NCI-H128 (cell line): ENCODE measurements around the gene GNA12.

Experiments used
- DNase-seq: peaks from one replicate; lab custom pipeline; 2025; ENCODE audit not compliant: unreplicated experiment; lab: John Stamatoyannopoulos, UW

The GNA12 gene

DNA sequence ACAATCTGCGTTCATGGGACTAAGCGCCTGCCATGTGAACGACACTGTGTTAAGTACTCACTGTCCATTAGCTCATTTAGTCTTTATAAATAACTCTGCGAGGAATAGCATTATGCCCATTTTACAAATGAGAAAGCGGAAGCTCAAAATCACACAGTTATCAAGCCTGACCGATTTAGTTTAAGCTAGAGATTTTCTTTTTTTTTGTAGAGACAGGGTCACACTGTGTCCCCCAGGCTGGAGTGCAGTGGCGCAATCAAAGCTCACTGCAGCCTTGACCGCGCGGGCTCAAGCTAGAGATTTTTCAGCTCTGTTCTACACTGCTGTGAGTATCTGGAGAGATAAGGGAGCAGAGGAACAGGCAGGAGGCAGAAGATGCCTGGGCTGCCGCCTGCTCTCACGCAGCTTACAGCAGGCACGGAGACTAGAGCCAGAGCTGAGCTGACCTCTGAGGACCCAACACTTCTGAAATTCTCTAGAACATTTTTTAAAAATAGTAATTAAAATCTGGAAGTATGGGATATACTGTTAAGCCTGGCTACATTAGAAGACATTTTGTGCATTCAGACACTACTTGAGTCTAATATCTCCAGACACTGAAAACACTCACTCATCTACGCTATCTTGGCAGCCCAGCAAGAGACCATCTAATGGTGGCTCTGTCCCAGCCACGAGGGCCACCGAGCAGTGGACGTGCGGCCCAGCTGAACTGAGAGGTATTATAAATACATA lies 38.7 kb downstream of the GNA12 start:
- DNase-seq = no peak

DNA sequence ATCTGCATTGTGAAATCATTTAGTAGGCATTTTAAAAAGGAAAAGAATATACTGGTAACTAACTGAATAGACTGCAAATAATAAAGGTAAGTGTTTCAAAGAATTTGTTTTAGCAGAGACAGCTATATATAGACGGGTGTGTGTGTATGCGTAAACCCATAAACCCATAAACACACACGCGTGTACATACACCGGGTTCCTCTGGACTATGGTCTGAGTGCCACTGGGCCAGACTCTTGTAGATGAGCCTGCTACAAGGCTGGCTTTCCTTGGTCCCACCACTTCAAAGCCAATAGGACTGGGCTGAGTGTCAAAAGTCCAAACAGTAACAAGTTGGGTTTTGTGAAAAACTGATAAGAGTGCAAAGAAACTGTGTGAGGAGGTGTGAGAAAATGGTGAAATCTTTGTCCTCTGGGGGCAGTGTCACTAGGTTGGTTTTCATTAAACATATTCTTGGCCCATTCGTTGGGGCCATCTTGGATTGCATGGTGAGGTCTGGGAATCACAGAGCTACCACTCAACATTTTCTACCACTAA lies 39.8 kb downstream of the GNA12 start:
- DNase-seq = no peak

DNA sequence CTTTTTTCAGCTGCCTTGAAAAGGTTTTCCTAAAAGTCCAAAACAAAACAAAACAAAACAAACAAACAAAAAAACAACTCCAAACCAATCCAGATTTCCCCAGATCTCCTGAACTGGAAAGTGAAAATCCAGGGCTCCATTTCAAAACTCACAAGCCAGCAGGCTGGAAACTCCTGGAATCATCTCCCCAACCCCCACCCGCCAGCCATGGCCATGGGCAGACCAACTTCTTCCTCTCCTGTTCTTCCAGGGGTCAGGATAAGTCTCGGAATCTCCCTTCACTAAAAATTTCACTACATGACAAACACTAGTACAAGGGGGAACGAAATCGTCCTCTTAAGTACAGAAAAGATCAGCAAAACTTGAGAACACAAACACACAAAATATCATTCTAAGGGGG lies 40.4 kb downstream of the GNA12 start:
- DNase-seq = no peak

DNA sequence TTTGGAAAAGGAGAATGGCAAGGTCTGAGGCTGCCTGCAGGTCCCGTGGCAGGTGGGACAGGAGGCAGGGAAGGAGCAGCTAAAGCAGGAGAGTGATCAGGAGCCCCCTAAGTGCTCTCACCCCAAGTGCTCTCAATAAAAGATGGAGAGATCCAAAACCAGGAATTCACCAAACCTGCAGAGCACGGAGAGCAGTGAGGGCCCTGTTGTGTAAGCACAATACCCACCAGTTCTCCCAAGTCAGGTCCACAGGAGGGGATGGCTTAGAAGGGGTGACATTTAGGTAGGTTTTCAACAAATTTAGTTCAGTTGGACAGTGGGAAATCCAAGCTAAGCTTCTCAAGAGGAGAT lies 40.8 kb downstream of the GNA12 start:
- no peak for DNase-seq

DNA sequence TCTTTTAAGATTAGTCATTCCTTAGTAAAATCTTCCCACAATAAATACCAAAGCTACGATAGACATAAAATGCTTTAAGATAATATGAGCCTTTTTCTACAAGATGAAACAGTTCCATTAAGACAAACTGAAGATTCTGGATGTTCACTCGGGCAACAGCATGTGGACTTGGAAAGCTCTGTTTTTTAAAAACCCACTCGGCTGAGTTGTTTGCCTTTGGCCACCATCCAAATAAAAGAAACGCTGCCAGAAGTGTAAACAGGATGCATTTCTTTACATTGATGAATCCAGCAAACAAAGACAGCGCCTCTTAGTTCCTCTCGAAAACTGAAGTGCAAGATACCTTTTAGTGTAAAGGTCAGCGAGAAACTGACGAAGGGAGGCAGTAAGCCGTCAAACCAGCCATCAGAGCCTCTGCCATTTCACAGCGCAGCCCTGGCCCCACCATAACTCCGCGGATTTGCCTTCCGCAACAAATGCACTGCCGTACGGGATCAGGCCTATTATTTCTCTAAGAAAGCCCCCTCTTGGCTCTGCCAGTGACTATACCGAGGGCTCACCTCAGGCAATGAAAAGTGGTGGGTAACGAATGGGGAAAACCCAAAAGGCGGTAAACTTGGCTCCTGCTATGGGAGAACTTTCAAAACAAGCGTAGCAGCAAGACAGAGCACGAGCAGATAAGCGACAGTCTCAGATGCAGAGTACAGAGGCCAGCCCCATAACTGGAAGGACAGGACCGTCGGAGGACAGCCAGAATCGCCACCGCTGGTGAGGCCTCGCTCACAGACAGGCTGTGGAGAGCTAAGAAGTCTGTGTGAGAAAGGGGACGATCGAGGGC lies 41.4 kb downstream of the GNA12 start:
- DNase-seq = no peak

DNA sequence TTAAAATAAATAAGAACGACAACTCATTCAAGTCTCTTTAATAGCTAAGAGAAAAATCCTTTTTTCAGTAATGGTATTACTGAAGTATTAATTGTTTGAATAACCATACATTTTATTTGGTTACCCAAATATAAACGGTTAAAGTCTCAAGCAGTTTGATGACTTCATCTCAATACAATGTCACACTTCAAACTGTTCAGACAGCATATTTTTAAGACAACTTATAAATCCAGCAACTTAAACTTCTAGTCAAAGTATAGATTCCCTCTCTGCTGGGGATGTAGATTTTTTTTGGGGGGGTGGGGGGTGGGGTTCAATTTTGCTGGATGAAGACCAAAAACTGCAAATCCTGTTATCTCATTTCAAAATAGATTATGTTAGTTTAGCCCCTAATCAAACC lies 42.0 kb downstream of the GNA12 start:
- no peak for DNase-seq

DNA sequence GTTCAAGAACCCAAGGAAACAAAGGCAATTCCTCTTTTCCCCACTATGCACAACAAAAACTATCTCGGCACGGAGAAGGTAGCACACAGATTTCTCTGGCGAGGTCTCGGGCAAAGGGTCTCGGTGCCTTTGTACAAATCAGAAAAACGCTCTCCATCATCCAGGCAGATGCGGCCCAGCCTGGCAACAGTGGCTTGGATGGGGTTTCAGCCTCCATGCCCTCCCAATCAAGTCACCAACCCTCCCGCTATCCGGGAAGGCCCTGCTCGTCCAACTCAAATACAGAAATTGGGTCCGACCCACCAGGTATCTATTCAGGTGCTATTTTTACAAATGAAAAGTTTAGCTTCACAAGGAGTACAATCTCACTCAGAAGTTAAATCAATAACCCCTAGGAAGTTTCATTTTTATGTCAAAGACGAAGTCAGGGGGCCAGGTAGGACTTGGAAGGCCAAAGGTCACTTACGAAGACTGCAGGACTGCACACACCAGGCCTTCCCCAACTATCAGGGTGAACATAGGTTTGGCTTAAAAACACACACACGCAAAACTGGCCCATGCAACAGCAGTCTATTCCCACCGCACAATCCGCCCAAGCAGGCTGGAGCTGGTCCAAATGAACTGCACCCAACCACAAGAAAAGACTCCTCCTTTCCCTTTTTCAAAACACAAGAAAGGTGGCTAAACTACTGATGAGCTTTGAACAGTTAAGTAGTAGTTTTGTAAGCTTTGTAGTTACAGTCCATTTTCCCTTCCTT lies 43.0 kb downstream of the GNA12 start:
- no peak for DNase-seq

DNA sequence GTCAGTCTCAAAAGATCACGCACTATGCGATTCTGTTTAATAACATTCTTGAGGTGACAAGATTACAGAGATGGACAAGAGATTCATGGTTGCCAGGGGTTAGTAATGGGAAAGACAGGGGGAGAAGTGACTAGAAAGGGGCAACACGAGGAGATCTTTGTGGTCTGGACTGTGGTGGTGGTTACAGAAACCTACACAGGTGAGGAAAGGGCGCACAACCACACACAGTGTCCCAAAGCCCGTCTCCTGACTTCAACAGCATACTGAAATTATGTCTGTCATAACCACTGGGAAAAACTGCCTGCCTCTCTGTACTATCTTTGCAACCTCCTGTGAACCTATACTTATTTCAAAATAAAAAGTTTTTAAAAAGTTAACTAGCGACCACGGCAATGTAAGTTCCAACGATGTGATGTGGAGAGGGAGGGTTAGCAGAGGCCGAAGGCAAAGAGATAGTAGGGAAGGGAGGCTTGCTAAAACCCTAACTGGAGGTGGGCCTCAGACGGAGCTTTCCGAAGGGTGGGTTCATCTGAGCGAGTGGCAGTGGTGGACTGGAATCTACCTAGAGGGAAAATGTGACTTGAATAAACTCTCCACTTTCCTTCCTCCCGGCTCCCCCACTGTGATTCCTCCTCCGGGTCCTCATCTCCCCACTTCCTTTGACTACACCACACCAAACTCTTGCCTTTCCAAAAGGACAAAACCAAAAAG lies 43.7 kb downstream of the GNA12 start:
- DNase-seq = no peak

DNA sequence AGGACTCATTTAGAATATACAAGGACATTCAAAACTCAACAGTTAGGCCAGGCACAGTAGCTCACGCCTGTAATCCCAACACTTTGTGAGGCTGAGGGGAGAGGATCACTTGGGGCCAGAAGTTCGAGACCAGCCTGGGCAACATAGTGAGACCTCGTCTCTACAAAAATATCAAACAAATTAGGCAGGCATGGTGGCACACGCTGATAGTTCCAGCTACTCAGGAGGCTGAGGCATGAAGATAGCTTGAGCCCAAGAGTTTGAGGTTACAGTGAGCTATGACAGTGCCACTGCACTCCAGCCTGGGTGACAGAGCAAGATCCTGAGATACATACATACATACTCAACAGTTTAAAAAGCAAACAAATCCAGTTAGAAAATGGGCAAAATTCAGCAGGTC lies 44.9 kb downstream of the GNA12 start:
- no peak for DNase-seq

DNA sequence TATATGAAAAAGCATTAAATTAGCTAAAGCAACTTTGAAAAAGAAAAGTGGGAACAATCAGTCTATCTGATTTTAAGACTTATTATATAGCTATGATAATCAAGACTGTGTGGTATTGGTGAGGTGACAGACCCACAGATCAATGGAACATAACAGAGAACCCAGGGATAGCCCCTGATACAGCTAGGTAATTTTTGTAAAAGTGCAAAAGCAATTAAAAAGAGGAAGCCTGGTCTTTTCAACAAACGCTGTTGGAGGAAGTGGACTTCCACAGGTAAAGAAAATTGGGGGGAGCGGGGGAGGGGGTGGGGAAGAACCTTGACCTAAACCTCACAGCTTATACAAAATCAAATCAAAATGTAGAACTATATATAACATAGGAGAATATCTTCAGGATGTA lies 45.4 kb downstream of the GNA12 start:
- DNase-seq = no peak

DNA sequence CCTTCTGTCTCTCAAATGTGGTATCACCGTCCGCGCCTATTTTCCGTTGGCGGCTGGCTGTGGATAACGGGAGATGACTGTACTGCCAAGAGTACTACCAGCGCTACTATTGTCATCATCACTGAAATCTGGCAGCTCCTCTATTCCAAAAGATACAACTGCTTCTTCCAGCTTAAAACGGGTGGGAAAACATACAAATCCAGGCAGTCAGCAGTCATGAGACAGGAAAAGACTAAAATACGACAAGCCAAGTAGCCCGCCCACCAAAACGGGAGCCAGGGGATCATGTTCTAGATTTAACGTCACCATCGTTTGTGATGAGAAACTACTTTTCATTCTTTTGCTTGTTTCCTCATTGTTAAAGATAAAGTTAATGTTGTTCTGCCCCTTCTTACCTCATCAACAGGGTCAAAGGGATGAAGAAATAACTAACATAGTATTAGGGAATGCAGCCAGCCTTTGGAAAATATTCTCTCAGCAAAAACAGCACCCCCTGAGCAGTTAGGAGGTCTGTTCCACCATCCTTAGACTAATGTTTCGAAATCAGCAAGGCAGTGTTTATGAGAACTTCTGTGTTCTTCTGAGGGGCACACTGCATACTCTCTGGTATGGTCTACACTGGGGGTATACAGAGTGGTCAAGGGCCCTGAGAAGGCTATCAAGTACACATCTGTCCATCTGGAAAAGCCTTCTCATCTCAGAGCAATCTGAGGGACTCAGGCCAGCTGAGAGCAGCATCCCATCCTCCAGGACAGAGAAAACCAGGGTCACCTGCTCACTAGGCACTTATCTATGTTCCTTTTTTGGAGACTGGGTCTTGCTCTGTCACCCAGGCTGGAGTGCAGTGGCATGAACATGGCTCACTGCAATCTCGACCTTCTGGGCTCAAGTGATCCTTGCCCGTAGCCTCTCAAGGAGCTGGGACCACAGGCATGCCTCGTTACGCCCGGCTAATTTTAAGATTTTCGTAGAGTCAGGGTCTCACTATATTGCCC lies 47.5 kb downstream of the GNA12 start:
- DNase-seq = no peak

DNA sequence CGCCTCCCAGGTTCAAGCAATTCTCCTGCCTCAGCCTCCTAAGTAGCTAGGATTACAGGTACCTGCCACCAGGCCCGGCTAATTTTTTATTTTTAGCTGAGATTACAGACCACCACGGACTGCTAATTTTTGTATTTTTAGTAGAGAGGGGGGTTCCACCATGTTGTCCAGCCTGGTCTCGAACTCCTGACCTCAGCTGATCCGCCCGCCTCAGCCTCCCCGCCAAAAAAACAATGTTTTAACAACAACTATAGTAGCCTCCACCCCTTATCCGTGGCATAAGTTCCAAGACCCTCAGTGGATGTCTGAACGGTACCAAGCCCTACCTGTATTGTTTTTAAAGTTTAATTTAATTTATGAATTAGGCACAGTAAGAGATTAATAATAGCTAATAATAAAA lies 48.2 kb downstream of the GNA12 start:
- DNase-seq = no peak

DNA sequence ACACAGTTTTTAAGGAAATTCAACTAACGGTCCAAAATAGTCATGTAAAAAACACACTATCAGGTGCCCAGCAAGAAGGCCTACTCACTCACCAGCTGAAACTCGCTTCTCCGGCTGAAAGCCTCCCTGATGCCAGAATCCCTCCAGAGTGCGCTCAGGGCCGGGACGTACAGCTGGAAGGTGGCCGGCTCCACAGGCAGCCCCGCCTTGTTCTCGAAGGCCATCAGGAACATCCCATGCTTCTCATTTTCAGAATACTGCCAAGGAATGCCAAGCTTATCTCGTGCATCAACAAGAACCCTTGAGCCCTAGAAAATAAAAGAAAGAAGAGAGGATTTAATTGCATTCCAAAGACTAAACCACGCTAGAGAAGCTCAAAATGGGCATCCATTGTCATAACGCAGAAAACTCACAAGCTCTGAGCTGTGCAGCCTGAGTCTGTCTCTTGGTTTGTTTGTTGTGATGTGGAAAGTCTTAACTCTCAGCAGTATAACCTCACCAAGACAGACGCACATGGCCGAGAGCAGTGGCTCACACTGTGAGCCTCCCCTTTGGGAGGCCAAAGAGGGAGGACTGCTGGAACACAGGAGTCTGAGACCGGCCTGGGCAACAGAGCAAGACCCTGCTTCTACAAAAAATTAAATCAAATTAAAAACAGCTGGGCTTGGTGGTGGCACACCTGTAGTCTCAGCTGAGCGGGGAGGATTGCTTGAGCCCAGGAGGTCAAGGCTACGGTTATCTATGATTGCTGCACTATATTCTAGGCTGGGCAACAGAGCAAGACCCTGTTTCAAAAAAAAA lies 49.1 kb downstream of the GNA12 start:
- DNase-seq = no peak

DNA sequence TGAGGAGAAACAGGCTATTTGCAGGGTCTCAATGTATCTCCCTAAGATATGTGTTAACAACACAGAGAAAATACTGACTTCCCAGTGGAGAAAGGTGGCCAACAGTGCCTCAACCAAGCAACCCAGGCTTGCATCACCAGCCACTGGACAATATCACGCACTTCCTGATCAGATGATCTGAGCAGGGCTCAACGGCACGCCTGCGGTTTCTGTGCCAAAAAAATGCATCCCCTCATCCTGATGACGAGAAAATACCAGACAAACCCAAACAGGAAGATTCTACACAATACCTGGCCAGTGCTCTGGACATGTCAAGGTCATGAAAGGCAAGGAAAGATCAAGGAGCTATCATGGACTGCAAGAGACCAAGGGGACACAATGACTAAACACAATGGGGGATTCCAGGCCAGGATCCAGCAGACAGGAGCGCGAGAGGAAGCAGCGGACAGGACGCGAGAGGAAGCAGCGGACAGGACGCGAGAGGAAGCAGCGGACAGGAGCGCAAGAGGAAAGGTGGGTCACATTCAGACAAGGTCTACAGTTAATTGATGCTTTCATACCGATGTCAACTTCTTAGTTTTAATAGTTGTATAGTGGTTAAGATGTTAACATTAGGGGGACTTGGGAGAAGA lies 51.1 kb downstream of the GNA12 start:
- no peak for DNase-seq

DNA sequence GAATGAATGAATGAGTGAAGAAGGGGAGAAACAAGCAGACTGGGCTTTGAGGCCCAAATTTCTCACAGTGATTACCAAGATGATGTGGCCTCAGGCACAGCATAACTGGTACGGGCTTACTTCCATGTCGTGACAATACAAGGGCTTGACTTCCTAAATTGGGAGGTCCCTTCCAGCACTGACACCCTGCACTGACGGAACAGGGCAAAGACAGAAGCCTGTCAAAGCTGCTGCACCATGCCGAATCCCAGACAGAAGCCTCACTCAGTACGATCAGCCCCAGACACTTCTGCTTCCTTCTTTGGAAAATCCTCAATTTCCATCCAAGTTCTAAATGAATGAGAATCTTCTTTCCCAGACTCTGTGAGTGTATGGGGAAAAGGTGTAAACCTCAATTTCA lies 51.9 kb downstream of the GNA12 start:
- no peak for DNase-seq

DNA sequence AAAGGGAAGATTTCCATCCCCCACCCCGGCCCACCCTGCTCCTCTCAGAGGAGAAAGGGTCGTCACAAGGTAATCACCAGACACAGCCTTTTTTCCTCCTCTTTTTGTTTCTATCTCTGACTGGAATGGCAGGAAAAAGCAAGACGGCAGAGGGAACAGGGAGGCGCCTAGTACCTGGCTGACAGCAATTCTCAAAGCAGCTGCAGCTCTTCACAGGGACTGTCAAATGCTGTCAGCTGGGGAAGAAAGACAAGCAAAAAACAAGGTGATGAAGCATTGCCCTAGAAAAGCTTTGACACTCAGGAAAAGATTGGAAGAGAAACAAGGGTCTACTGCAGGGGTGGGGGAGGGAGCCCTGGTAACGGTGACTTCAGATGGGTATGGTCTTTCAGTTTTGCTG lies 52.7 kb downstream of the GNA12 start:
- DNase-seq = no peak

DNA sequence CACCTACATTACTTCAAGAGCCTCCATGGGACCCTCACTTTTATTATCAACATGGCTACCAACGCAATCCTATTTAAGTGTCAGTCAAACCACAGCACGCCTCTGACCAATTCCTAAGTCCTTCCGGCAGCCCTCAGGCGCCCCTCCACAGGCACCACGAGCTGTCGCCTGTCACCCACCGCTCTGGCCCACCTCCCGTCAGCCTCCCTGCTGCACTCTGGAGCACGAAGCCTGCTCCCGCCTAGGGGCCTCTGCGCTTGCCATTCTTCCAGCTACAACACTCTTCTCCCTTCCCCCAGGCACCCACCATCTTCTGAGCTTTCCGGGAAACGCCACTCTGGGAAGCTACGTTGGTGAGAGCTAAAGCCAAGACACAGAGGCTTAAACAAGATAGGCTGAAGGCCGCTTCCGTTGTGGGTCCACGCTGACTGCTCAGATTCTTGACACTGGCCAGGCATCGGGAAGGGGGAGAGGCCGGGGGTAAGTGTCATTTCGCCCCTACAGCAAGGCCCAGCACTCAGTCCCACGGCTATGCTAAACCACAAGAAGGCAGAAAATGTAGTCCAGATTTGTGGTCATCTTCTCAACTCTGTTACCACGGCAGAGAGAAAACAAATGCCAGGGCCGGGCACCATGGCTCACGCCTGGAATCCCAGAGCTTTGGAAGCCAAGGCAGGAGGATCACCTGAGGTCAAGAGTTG lies 56.7 kb downstream of the GNA12 start:
- no peak for DNase-seq

DNA sequence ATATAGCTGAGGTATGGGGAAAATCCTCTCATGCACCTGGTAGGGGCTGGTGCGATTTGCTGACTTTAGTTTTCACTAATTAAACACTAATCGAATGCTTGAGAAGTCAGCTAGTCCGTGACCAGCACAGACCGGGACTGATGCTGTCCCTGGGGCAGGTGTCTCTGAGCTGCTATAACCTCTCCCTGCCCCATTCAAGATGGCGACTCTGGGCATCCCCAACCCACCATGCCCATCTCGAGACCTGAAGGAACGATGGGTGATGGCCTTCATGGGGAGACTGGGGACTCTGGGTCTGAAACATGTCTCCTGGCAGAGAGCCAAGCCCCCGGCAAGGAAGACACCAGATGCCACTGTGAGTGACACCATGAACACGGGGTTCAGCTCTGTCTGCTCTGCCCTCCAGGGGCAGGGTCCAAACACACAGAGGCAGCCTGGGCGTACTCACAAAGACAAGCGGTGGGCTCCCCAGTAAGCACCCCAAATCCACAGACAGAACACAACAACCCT lies 57.4 kb downstream of the GNA12 start:
- DNase-seq = no peak
